SK-N-SH treated with all-trans-retinoic acid at 6 μM for 48 hours (cell line): ENCODE results near the gene SMPD1.

Experiments used
- ARNTL ChIP-seq: fragments of 450-650 bp; formaldehyde crosslinking; IDR thresholded peaks from 2 replicates; pipeline ENCODE4 v1.5.0; 2020; ENCODE audit warnings: low read depth, mild to moderate bottlenecking, moderate library complexity, borderline replicate concordance
- CREB5 ChIP-seq: fragments of 250-450 bp; sonication (Bioruptor Pico); IDR thresholded peaks from 2 replicates; pipeline ENCODE4 v1.5.1; 2020; ENCODE audit warnings: low read depth, mild to moderate bottlenecking, moderate library complexity
- CSRNP3 ChIP-seq: fragments of 250-450 bp; sonication (Bioruptor Pico); IDR thresholded peaks from 2 replicates; pipeline ENCODE4 v1.5.1; 2021; ENCODE audit warnings: mild to moderate bottlenecking, moderate library complexity
- GLIS3 ChIP-seq: fragments of 250-450 bp; sonication (Bioruptor Pico); IDR thresholded peaks from 2 replicates; pipeline ENCODE4 v1.5.0; 2020; ENCODE audit warnings: mild to moderate bottlenecking, moderate library complexity
- OSR1 ChIP-seq: fragments of 250-450 bp; sonication (Bioruptor Pico); IDR thresholded peaks from 2 replicates; pipeline ENCODE4 v1.8.0; 2022; ENCODE audit warnings: moderate library complexity, mild to moderate bottlenecking, inconsistent platforms
- PATZ1 ChIP-seq: fragments of 250-450 bp; sonication (Bioruptor Pico); IDR thresholded peaks from 2 replicates; pipeline ENCODE4 v1.8.0; 2020; ENCODE audit warnings: mild to moderate bottlenecking, moderate library complexity, borderline replicate concordance
- PPARA ChIP-seq: fragments of 250-450 bp; sonication (Bioruptor Pico); IDR thresholded peaks from 2 replicates; pipeline ENCODE4 v1.5.0; 2020; ENCODE audit warnings: mild to moderate bottlenecking, borderline replicate concordance
- SNAI2 ChIP-seq: fragments of 250-450 bp; sonication (Bioruptor Pico); IDR thresholded peaks from 2 replicates; pipeline ENCODE4 v1.5.0; 2020; ENCODE audit warnings: mild to moderate bottlenecking, moderate library complexity
- TOX ChIP-seq: fragments of 250-450 bp; sonication (Bioruptor Pico); IDR thresholded peaks from 2 replicates; pipeline ENCODE4 v1.8.0; 2021; ENCODE audit warnings: mild to moderate bottlenecking, moderate library complexity, borderline replicate concordance
- ZFP3 ChIP-seq: fragments of 250-450 bp; sonication (Bioruptor Pico); IDR thresholded peaks from 2 replicates; pipeline ENCODE4 v1.5.0; 2020; ENCODE audit warnings: mild to moderate bottlenecking, moderate library complexity
- ZFP30 ChIP-seq: fragments of 450-650 bp; formaldehyde crosslinking; IDR thresholded peaks from 2 replicates; pipeline ENCODE4 v1.5.0; 2022; ENCODE audit warnings: mild to moderate bottlenecking, moderate library complexity
- ZNF70 ChIP-seq: fragments of 450-650 bp; formaldehyde crosslinking; IDR thresholded peaks from 2 replicates; pipeline ENCODE4 v1.5.0; 2020; ENCODE audit warnings: mild to moderate bottlenecking, moderate library complexity
- TF ChIP-seq, protein P1 (sequence below): fragments of 250-450 bp; sonication (Bioruptor Pico); IDR thresholded peaks from 2 replicates; pipeline ENCODE4 v1.5.0; 2020; ENCODE audit warnings: mild to moderate bottlenecking, moderate library complexity

- TF ChIP-seq, protein P1, sequence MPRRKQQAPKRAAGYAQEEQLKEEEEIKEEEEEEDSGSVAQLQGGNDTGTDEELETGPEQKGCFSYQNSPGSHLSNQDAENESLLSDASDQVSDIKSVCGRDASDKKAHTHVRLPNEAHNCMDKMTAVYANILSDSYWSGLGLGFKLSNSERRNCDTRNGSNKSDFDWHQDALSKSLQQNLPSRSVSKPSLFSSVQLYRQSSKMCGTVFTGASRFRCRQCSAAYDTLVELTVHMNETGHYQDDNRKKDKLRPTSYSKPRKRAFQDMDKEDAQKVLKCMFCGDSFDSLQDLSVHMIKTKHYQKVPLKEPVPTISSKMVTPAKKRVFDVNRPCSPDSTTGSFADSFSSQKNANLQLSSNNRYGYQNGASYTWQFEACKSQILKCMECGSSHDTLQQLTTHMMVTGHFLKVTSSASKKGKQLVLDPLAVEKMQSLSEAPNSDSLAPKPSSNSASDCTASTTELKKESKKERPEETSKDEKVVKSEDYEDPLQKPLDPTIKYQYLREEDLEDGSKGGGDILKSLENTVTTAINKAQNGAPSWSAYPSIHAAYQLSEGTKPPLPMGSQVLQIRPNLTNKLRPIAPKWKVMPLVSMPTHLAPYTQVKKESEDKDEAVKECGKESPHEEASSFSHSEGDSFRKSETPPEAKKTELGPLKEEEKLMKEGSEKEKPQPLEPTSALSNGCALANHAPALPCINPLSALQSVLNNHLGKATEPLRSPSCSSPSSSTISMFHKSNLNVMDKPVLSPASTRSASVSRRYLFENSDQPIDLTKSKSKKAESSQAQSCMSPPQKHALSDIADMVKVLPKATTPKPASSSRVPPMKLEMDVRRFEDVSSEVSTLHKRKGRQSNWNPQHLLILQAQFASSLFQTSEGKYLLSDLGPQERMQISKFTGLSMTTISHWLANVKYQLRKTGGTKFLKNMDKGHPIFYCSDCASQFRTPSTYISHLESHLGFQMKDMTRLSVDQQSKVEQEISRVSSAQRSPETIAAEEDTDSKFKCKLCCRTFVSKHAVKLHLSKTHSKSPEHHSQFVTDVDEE (CRISPR knock-in tag) = no peak
- TF ChIP-seq SNAI2 (CRISPR knock-in tag) = no peak
- no peak for TF ChIP-seq CREB5 (CRISPR knock-in tag)
- TF ChIP-seq ZNF70 (CRISPR knock-in tag) = no peak
- no peak for TF ChIP-seq GLIS3 (CRISPR knock-in tag)
- no peak for TF ChIP-seq OSR1
- no peak for TF ChIP-seq PPARA (CRISPR knock-in tag)
- no peak for TF ChIP-seq TOX
- no peak for TF ChIP-seq ZFP3 (CRISPR knock-in tag)
- no peak for TF ChIP-seq ZFP30
- no peak for TF ChIP-seq CSRNP3
- no peak for TF ChIP-seq PATZ1 (CRISPR knock-in tag)
- TF ChIP-seq ARNTL (CRISPR knock-in tag) = no peak
Observed at GRCh38 chr11:6360183-6360582, 30.1 kb upstream of the SMPD1 start.
